NCI-H1930 (cell line): ENCODE data around the gene STEAP1B.

Experiments used
- DNase-seq, 2 experiments: peaks; one replicate each; lab custom pipeline; 2025; lab: John Stamatoyannopoulos, UW

Gene STEAP1B

GRCh38 chr7:22400936-22401553 is 98.9 kb downstream of the STEAP1B start:
- no peak for DNase-seq

GRCh38 chr7:22400150-22400814 is 99.7 kb downstream of the STEAP1B start:
- no peak for DNase-seq

- no peak for DNase-seq
Measured at GRCh38 chr7:22399546-22399945, 100.4 kb downstream of the STEAP1B start.

GRCh38 chr7:22399091-22399490 is 100.9 kb downstream of the STEAP1B start:
- DNase-seq: no peak

- no peak for DNase-seq
Measured at GRCh38 chr7:22397981-22398380, 102.0 kb downstream of the STEAP1B start.

- DNase-seq: no peak
Measured at GRCh38 chr7:22395222-22395621, 104.8 kb downstream of the STEAP1B start.

- DNase-seq: no peak
Measured at GRCh38 chr7:22394739-22395138, 105.2 kb downstream of the STEAP1B start.

- no peak for DNase-seq
Measured at GRCh38 chr7:22393913-22394729, 105.9 kb downstream of the STEAP1B start.

GRCh38 chr7:22390516-22390915 is 109.5 kb downstream of the STEAP1B start:
- DNase-seq: no peak

GRCh38 chr7:22389892-22390291 is 110.1 kb downstream of the STEAP1B start:
- DNase-seq: no peak

- DNase-seq: no peak
Measured at GRCh38 chr7:22387583-22387982, 112.4 kb downstream of the STEAP1B start.

GRCh38 chr7:22386865-22387264 is 113.1 kb downstream of the STEAP1B start:
- DNase-seq: no peak

- no peak for DNase-seq
Measured at GRCh38 chr7:22386206-22386858, 113.7 kb downstream of the STEAP1B start.

GRCh38 chr7:22385326-22385725 is 114.7 kb downstream of the STEAP1B start:
- no peak for DNase-seq

GRCh38 chr7:22380333-22380732 is 119.7 kb downstream of the STEAP1B start:
- DNase-seq: no peak

- no peak for DNase-seq
Measured at GRCh38 chr7:22378199-22378980, 121.6 kb downstream of the STEAP1B start.

GRCh38 chr7:22377703-22378102 is 122.3 kb downstream of the STEAP1B start:
- no peak for DNase-seq

- DNase-seq: no peak
Measured at GRCh38 chr7:22375359-22376048, 124.5 kb downstream of the STEAP1B start.

- no peak for DNase-seq
Measured at GRCh38 chr7:22373911-22374310, 126.1 kb downstream of the STEAP1B start.

GRCh38 chr7:22373388-22373787 is 126.6 kb downstream of the STEAP1B start:
- no peak for DNase-seq

- DNase-seq: no peak
Measured at GRCh38 chr7:22372863-22373262, 127.1 kb downstream of the STEAP1B start.
